Skeletal muscle tissue (tissue), 4 donors: ENCODE measurements around the gene RAX. TPM values are rescaled to one million over a fixed set of nuclear protein-coding genes. Genes with fewer than 3 reads are reported as not detected.

Experiments
- H3K27ac ChIP-seq: one replicate; pipeline ENCODE4 v1.7.0; 2013; ENCODE audit warnings: mild to moderate bottlenecking, low read depth, low read length, inconsistent platforms
- H3K27me3 ChIP-seq, 3 donors: one replicate each; pipeline ENCODE4 v1.7.0; 2013; ENCODE audit warnings: low read length in 3 of 3; ENCODE audit not compliant: control insufficient read depth in 3 of 3, insufficient read depth in 3 of 3
- H3K36me3 ChIP-seq, 3 donors: one replicate each; pipeline ENCODE4 v1.7.0; 2013; ENCODE audit warnings: low read length in 3 of 3; ENCODE audit not compliant: control insufficient read depth in 3 of 3, insufficient read depth in 3 of 3
- H3K4me1 ChIP-seq, 3 donors: one replicate each; pipeline ENCODE4 v1.7.0; 2013; ENCODE audit warnings: low read length in 3 of 3, mild to moderate bottlenecking in 3 of 3; ENCODE audit not compliant: control insufficient read depth in 3 of 3, insufficient read depth in 3 of 3
- H3K4me3 ChIP-seq, 3 donors: one replicate each; pipeline ENCODE4 v1.7.0; 2013; ENCODE audit warnings: low read length in 3 of 3
- H3K9ac ChIP-seq, 3 donors: one replicate each; pipeline ENCODE4 v1.7.0; 2013; ENCODE audit warnings: low read length in 3 of 3, mild to moderate bottlenecking in 3 of 3, moderate library complexity in 2 of 3, low read depth in 1 of 3
- H3K9me3 ChIP-seq, 3 donors: one replicate each; pipeline ENCODE4 v1.7.0; 2013; ENCODE audit warnings: low read length in 3 of 3; ENCODE audit not compliant: control insufficient read depth in 3 of 3
- total RNA-seq: library from RNA; depleted of rRNA; stranded (reverse); fragments of >200 nt; gene quantifications from one replicate; pipeline ENCODE4 v1.2.3, GENCODE V29; 2014
- donor health status: Osteomylitis.

RAX gene
- total RNA-seq, 1 donor from 2014 or later: not detected

DNA sequence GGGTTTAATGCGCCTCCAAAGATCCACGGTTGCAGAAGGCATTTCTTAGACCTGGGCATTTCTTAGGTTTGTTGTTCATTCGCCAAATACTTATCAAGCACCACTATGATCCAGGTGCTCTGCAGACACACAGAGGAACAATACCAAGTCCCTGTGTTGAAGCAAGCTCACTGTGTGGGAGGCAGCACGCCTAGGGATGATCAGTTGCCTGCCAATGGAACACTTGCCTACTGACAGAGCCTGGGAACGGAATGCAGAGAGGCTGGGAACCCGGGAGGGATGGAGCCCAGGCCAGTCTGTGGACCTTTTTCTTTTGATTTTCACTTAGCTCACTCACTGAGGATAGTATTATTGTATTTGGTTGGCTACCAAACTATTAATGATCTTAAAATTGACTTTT, 55.2 kb downstream of the RAX start:
- H3K27ac ChIP-seq: no peak overlapping the region
- H3K27me3 ChIP-seq: peaks cover 57 to 63% (median 57%) of the 10 kb centered on the region in 3 donors
- no peaks in the 10 kb centered on the region for H3K9me3 ChIP-seq
- H3K4me1 ChIP-seq: peaks cover 6 to 11% (median 9%) of the 10 kb centered on the region in 3 donors
- H3K4me3 ChIP-seq: no peak overlapping the region
- H3K36me3 ChIP-seq: no peaks in the 10 kb centered on the region
- H3K9ac ChIP-seq: no peak overlapping the region

Other genes starting within 250 kb of the RAX start
- gene SEC11C, start 133.6 kb downstream of the RAX start, total RNA-seq: 5.2 TPM
- not detected for gene GRP, start 53.3 kb downstream of the RAX start, total RNA-seq
- gene CPLX4, start 45.2 kb upstream of the RAX start, total RNA-seq: not detected
- gene LMAN1, start 85.8 kb upstream of the RAX start, total RNA-seq: 68.4 TPM